B cell (primary cell): ENCODE results near the gene ADORA2A. TPM values are rescaled to one million over a fixed set of nuclear protein-coding genes. Genes with fewer than 3 reads are reported as not detected.

ENCODE experiments used
- ATAC-seq: fragments of 200-7000 bp; cut with Tn5 transposase; one replicate; pipeline ENCODE4 v1.10.0; 2021; ENCODE audit warnings: low read depth, mild to moderate bottlenecking, moderate number of reproducible peaks, moderate library complexity
- CTCF ChIA-PET: fragments of 350-600 bp; sonication (Branson Sonifier 250); formaldehyde crosslinking; loops from one replicate; lab custom pipeline; 2021; ENCODE audit warnings: antibody characterized with exemption, inconsistent platforms; lab: Charles Lee
- POLR2A ChIA-PET: fragments of 350-600 bp; sonication (Branson Sonifier 250); formaldehyde crosslinking; loops from one replicate; lab custom pipeline; 2021; ENCODE audit warnings: antibody characterized with exemption; lab: Charles Lee
- DNase-seq: peaks from one replicate; pipeline ENCODE4 v3.0.0; 2013
- H2AFZ ChIP-seq: 2 replicates; pipeline ENCODE4 v1.6.1; 2012; ENCODE audit warnings: mild to moderate bottlenecking, low read depth, low read length; ENCODE audit not compliant: insufficient read depth, poor library complexity, severe bottlenecking
- H3K27ac ChIP-seq, 2 donors: 1 replicate in 1 of 2; 2 replicates in 1 of 2; pipeline ENCODE4 v1.5.1; 2012 to 2013; ENCODE audit warnings: low read length in 2 of 2, mild to moderate bottlenecking in 2 of 2, moderate library complexity in 1 of 2
- H3K27me3 ChIP-seq, 4 experiments: fragments of 200-600 bp in 1 of 4; sonication (generic) in 1 of 4; replicated peaks in 1 of 4; 1 replicate in 2 of 4; 2 replicates in 2 of 4; pipeline versions ENCODE4 v1.6.1 to v1.7.0; 2013 to 2016; ENCODE audit warnings: low read length in 3 of 4, mild to moderate bottlenecking in 2 of 4, mixed read lengths in 1 of 4, moderate library complexity in 1 of 4; ENCODE audit not compliant: insufficient read depth in 4 of 4, control insufficient read depth in 3 of 4; ENCODE audit errors: control extremely low read depth in 1 of 4
- H3K36me3 ChIP-seq, 2 experiments: replicated peaks in 1 of 2; 1 replicate in 1 of 2; 2 replicates in 1 of 2; pipeline versions ENCODE4 v1.6.1 to v1.7.1; 2013; ENCODE audit warnings: low read length in 1 of 2; ENCODE audit not compliant: insufficient read depth in 2 of 2, control insufficient read depth in 1 of 2; ENCODE audit errors: control extremely low read depth in 1 of 2, extremely low read depth in 1 of 2
- H3K4me1 ChIP-seq, 2 donors: fragments of 200-600 bp in 1 of 2; sonication (generic) in 1 of 2; 1 replicate in 1 of 2; 2 replicates in 1 of 2; pipeline versions ENCODE4 v1.5.1 to v1.6.1; 2013 to 2017; ENCODE audit warnings: low read length in 2 of 2; ENCODE audit not compliant: control insufficient read depth in 2 of 2, insufficient read depth in 2 of 2
- H3K4me2 ChIP-seq: replicated peaks from 2 replicates; pipeline ENCODE3; 2012; ENCODE audit warnings: mild to moderate bottlenecking, low read depth, low read length; ENCODE audit not compliant: poor library complexity, severe bottlenecking
- H3K4me3 ChIP-seq, 5 experiments: fragments of 200-600 bp in 1 of 5; sonication (generic) in 1 of 5; 1 replicate in 3 of 5; 2 replicates in 2 of 5; pipeline versions ENCODE4 v1.5.1 to v1.7.0; 2011 to 2016; ENCODE audit warnings: low read length in 4 of 5, mild to moderate bottlenecking in 4 of 5, low read depth in 2 of 5, control low read depth in 1 of 5, moderate library complexity in 1 of 5; ENCODE audit not compliant: insufficient read depth in 1 of 5; ENCODE audit errors: control extremely low read depth in 1 of 5, extremely low read depth in 1 of 5
- H3K79me2 ChIP-seq: fragments of 200-600 bp; sonication (generic); one replicate; pipeline ENCODE4 v1.6.0; 2016; ENCODE audit warnings: low read length; ENCODE audit not compliant: control insufficient read depth, insufficient read depth
- H3K9ac ChIP-seq: fragments of 200-600 bp; sonication (generic); 2 replicates; pipeline ENCODE4 v1.6.1; 2017; ENCODE audit warnings: mild to moderate bottlenecking, low read length, moderate library complexity
- H3K9me3 ChIP-seq, 3 donors: one replicate each; pipeline versions ENCODE4 v1.6.1 to v1.7.1; 2013; ENCODE audit warnings: low read length in 2 of 3; ENCODE audit not compliant: control insufficient read depth in 2 of 3, insufficient read depth in 1 of 3; ENCODE audit errors: control extremely low read depth in 1 of 3
- H4K20me1 ChIP-seq: 2 replicates; pipeline ENCODE4 v1.6.0; 2012; ENCODE audit warnings: mild to moderate bottlenecking, low read length; ENCODE audit not compliant: insufficient read depth, control insufficient read depth, poor library complexity, severe bottlenecking
- H3K27ac Mint-ChIP-seq: one replicate; pipeline ENCODE4 v1.8.0; 2021; ENCODE audit warnings: mixed read lengths
- H3K27me3 Mint-ChIP-seq: one replicate; pipeline ENCODE4 v1.8.0; 2021; ENCODE audit warnings: mixed read lengths
- H3K4me1 Mint-ChIP-seq: one replicate; pipeline ENCODE4 v1.8.0; 2021; ENCODE audit warnings: mixed read lengths
- H3K4me3 Mint-ChIP-seq: one replicate; pipeline ENCODE4 v1.8.0; 2021; ENCODE audit warnings: mixed read lengths
- H3K9me3 Mint-ChIP-seq: one replicate; pipeline ENCODE4 v1.8.0; 2022; ENCODE audit warnings: mixed read lengths; ENCODE audit not compliant: insufficient read depth
- EZH2 ChIP-seq: IDR thresholded peaks from 2 replicates; pipeline ENCODE4 v1.6.1; 2012; ENCODE audit warnings: borderline replicate concordance, low read depth, mild to moderate bottlenecking, moderate library complexity, low read length; ENCODE audit not compliant: insufficient read depth, poor library complexity, severe bottlenecking
- WGBS: methylation state at CpG from one replicate; pipeline ENCODE4 v1.1.5; 2013; ENCODE audit warnings: missing lambda C conversion rate; ENCODE audit not compliant: insufficient coverage; 5-methylcytosine and 5-hydroxymethylcytosine counted together
- intact Hi-C: fragments of 100-400 bp; cut with micrococcal nuclease; formaldehyde crosslinking; loops from one replicate; pipeline ENCODE4 v1.10.0; 2022
- polyA plus RNA-seq: library from polyadenylated mRNA; depleted of rRNA; stranded (reverse); fragments of >200 nt; gene quantifications from 2 replicates; pipeline ENCODE4 v1.2.3, GENCODE V29; 2012
- total RNA-seq, 2 donors: library from RNA; stranded (reverse); fragments of 120-200 nt in 1 of 2; gene quantifications; 1 replicate in 1 of 2; 2 replicates in 1 of 2; pipeline versions ENCODE4 v1.2.3 to v1.2.4, GENCODE V29; 2013 to 2022
- TF ChIP-seq, protein P1 (sequence below): fragments of 200-600 bp; IDR thresholded peaks from one replicate; pipeline ENCODE4 v1.8.0; 2022; ENCODE audit warnings: antibody characterized with exemption, mild to moderate bottlenecking

ADORA2A gene
- total and polyA plus RNA-seq, 2 donors (not counting 1 experiment from before 2014, with no cell fraction given), result 30.5 to 45.4 TPM

DNA sequence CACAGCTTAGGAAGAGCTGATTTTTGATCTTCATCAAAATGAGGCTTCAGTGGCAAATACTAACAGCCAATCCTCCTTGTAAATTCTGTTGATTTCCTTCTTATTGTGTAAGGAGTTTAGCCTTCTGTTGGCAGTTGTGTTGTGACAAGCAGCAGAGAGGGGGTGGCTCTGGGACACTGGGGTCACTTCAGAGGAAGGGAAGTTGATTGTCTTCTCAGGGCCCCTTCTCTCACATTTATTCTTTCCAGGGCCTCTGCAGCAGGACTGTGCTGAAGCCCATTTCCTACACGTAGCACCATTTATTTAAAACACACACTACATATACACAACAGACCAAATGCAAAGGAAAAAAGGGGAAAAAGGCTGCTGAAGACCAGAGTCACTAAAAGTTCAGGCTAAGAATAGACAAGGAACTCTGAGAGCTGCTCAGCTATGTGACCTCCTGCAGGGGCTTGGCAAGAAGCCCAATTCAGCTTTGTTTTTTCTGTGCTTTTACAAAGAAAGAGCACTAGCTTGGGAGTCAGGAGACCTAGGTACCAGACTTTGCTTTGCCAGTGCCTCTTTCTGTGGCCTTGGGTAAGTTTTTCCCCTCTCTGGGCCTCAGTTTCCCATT lies 39.4 kb downstream of the ADORA2A start:
- ATAC-seq, result no peak
- Histone ChIP-seq H3K27me3 (no peaks in the 10 kb centered on the region), H3K79me2 (no peaks in the 10 kb centered on the region), H3K36me3 (no peaks in the 10 kb centered on the region), H4K20me1 (no peaks in the 10 kb centered on the region), H3K9me3 (peaks cover 0 to 4% (median 0%) of the 10 kb centered on the region in 3 donors), H3K4me3 (no peak overlapping the region), H2AFZ (no peak overlapping the region), H3K27ac (peak overlapping the region in 1 of 2 donors; percentile 13), H3K4me2 (no peak overlapping the region), H3K9ac (no peak overlapping the region), H3K4me1 (peaks cover 12 to 21% of the 10 kb centered on the region in 2 donors)
- Mint-ChIP-seq H3K4me3 (no peak overlapping the region), H3K27me3 (no peaks in the 10 kb centered on the region), H3K4me1 (peaks cover 23% of the 10 kb centered on the region), H3K27ac (no peak overlapping the region), H3K9me3 (peaks cover 3% of the 10 kb centered on the region)
- intact Hi-C loops, result no loop called here
- POLR2A ChIA-PET, result no interaction called here
- DNase-seq, result no peak
- no peak for TF ChIP-seq EZH2
- TF ChIP-seq, protein P1, sequence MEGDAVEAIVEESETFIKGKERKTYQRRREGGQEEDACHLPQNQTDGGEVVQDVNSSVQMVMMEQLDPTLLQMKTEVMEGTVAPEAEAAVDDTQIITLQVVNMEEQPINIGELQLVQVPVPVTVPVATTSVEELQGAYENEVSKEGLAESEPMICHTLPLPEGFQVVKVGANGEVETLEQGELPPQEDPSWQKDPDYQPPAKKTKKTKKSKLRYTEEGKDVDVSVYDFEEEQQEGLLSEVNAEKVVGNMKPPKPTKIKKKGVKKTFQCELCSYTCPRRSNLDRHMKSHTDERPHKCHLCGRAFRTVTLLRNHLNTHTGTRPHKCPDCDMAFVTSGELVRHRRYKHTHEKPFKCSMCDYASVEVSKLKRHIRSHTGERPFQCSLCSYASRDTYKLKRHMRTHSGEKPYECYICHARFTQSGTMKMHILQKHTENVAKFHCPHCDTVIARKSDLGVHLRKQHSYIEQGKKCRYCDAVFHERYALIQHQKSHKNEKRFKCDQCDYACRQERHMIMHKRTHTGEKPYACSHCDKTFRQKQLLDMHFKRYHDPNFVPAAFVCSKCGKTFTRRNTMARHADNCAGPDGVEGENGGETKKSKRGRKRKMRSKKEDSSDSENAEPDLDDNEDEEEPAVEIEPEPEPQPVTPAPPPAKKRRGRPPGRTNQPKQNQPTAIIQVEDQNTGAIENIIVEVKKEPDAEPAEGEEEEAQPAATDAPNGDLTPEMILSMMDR, result no peak
- WGBS, result no CpG with 5 or more reads among the region's 1 CpG
- CTCF ChIA-PET, result interaction anchor here (0.8 to 1.5 kb wide), 2 partner anchors 36 to 44 kb away, joined by 3 to 4 read pairs; no protein-coding TSS in a partner anchor

DNA sequence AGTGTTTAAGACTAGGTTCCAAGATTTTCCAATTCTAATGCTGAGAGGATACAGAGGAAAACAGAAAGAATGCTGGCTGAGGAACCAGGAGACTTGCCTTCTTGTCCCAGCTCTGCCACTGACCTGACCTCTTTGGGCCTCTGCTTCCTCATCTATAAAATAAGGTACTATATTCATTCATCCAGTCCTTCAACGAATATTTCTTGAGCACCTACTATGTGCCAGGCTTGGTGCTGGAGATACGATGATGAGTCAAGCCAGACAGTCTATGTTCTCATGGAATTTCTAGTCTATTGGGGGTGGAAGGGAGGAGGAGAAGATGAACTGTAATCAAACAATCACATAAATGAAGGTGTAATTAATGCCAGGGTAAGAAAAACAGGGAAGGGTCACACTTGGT lies 39.9 kb downstream of the ADORA2A start:
- ChIA-PET CTCF (interaction anchor here (1.5 kb wide), 1 partner anchor 35 kb away, joined by 3 read pairs; no protein-coding TSS in a partner anchor), POLR2A (no interaction called here)
- no CpG with 5 or more reads among the region's 2 CpGs for WGBS
- H2AFZ ChIP-seq, result no peak overlapping the region
- no peak overlapping the region for H3K4me2 ChIP-seq
- H3K4me3 ChIP-seq, result no peak overlapping the region
- no peaks in the 10 kb centered on the region for H4K20me1 ChIP-seq
- peaks cover 21% of the 10 kb centered on the region for H3K4me1 Mint-ChIP-seq
- peaks cover 0 to 4% (median 0%) of the 10 kb centered on the region in 3 donors for H3K9me3 ChIP-seq
- H3K4me1 ChIP-seq, result peaks cover 12 to 21% of the 10 kb centered on the region in 2 donors
- no peaks in the 10 kb centered on the region for H3K27me3 ChIP-seq
- H3K27ac ChIP-seq, result peak overlapping the region in 1 of 2 donors; percentile 13
- H3K79me2 ChIP-seq, result no peaks in the 10 kb centered on the region
- intact Hi-C loops, result no loop called here
- TF ChIP-seq, protein P1, result no peak
- no peak for TF ChIP-seq EZH2
- H3K4me3 Mint-ChIP-seq, result no peak overlapping the region
- H3K36me3 ChIP-seq, result no peaks in the 10 kb centered on the region
- no peak for DNase-seq
- no peaks in the 10 kb centered on the region for H3K27me3 Mint-ChIP-seq
- H3K9ac ChIP-seq, result no peak overlapping the region
- H3K9me3 Mint-ChIP-seq, result peaks cover 3% of the 10 kb centered on the region
- no peak for ATAC-seq
- H3K27ac Mint-ChIP-seq, result no peak overlapping the region
